GM12865 (cell line): ENCODE measurements around the gene ARHGAP24.
A peak's percentile ranks its signal among the peaks of the same experiment; 100 is the strongest.

Experiments used
- DNase-seq: peaks from one replicate; pipeline ENCODE4 v3.0.0; 2010; ENCODE audit warnings: low read depth
- H3K4me3 ChIP-seq: 2 replicates; pipeline ENCODE4 v1.5.1; 2011; ENCODE audit warnings: mild to moderate bottlenecking, low read depth, low read length, control low read depth
- CTCF ChIP-seq: IDR thresholded peaks from 2 replicates; pipeline ENCODE4 v1.5.1; 2011; ENCODE audit warnings: low read length, control low read depth, low read depth, inconsistent platforms; ENCODE audit not compliant: insufficient read depth; ENCODE audit errors: missing control alignments

The ARHGAP24 gene

GRCh38 chr4:85952528-85952927 is 477.6 kb downstream of the ARHGAP24 start:
- H3K4me3 ChIP-seq = no peak overlapping the region
- TF ChIP-seq CTCF = no peak
- no peak for DNase-seq

GRCh38 chr4:85952972-85953650 is 478.2 kb downstream of the ARHGAP24 start:
- DNase-seq = peak; percentile 36
- TF ChIP-seq CTCF = no peak
- H3K4me3 ChIP-seq = no peak overlapping the region

- no peak for TF ChIP-seq CTCF
- no peak for DNase-seq
- H3K4me3 ChIP-seq = no peak overlapping the region
Observed at GRCh38 chr4:85953651-85954018, 478.7 kb downstream of the ARHGAP24 start.

- DNase-seq = no peak
- no peak overlapping the region for H3K4me3 ChIP-seq
- no peak for TF ChIP-seq CTCF
Observed at GRCh38 chr4:85955620-85956292, 480.8 kb downstream of the ARHGAP24 start.

- DNase-seq = no peak
- no peak overlapping the region for H3K4me3 ChIP-seq
- no peak for TF ChIP-seq CTCF
Observed at GRCh38 chr4:85956293-85956945, 481.5 kb downstream of the ARHGAP24 start.

- DNase-seq = no peak
- no peak overlapping the region for H3K4me3 ChIP-seq
- no peak for TF ChIP-seq CTCF
Observed at GRCh38 chr4:85961887-85962286, 486.9 kb downstream of the ARHGAP24 start.
